K562 (cell line): Measurements from ENCODE around the gene LOXL3. TPM values are rescaled to one million over a fixed set of nuclear protein-coding genes. Genes with fewer than 3 reads are reported as not detected.

Source experiments
- ATF1 ChIP-seq, 2 experiments: fragments of 450-650 bp in 1 of 2; IDR thresholded peaks; 2 replicates each; pipeline ENCODE4 v1.6.1; 2016; ENCODE audit warnings: missing compliant biosample characterization in 1 of 2, missing genetic modification characterization in 1 of 2
- CTBP1 ChIP-seq: fragments of 450-650 bp; IDR thresholded peaks from 2 replicates; pipeline ENCODE4 v1.6.1; 2016; ENCODE audit warnings: borderline replicate concordance
- DMBX1 ChIP-seq: fragments of 250-450 bp; sonication (Bioruptor Pico); IDR thresholded peaks from 2 replicates; pipeline ENCODE4 v1.8.0; 2022; ENCODE audit warnings: inconsistent platforms, mild to moderate bottlenecking, moderate library complexity, borderline replicate concordance
- LARP7 ChIP-seq: fragments of 450-650 bp; IDR thresholded peaks from 2 replicates; pipeline ENCODE4 v1.6.1; 2016
- PCBP2 ChIP-seq: fragments of 200-400 bp; formaldehyde crosslinking; IDR thresholded peaks from 2 replicates; pipeline ENCODE4 v1.6.1; 2018; ENCODE audit warnings: low read length, low read depth, mild to moderate bottlenecking, moderate library complexity; ENCODE audit not compliant: poor library complexity, severe bottlenecking
- RBM15 ChIP-seq: fragments of 200-400 bp; formaldehyde crosslinking; IDR thresholded peaks from 2 replicates; pipeline ENCODE4 v1.6.1; 2018; ENCODE audit warnings: mild to moderate bottlenecking, low read length, moderate library complexity; ENCODE audit not compliant: insufficient read depth
- TCFL5 ChIP-seq: fragments of 250-450 bp; sonication (Bioruptor Pico); conservative IDR thresholded peaks from 2 replicates; pipeline ENCODE4 v1.6.1; 2021; ENCODE audit warnings: mild to moderate bottlenecking, moderate library complexity, matching md5 sums
- TFAM ChIP-seq: fragments of 250-450 bp; sonication (Bioruptor Pico); conservative IDR thresholded peaks from 2 replicates; pipeline ENCODE4 v1.5.0; 2021; ENCODE audit warnings: mild to moderate bottlenecking, moderate library complexity
- ZBTB17 ChIP-seq: fragments of 450-650 bp; formaldehyde crosslinking; IDR thresholded peaks from 2 replicates; pipeline ENCODE4 v1.4.0; 2020; ENCODE audit warnings: mild to moderate bottlenecking
- polyA plus RNA-seq, 8 experiments: library from polyadenylated mRNA; depleted of rRNA in 4 of 8; stranded (reverse) in 5 of 8; unstranded in 3 of 8; fragments of >200 nt; fragmentation: Nextera tagmentation in 2 of 8; fragmentation: Illumina TruSeq in 1 of 8; extraction: Ambion mirVana in 2 of 8; extraction: Trizol in 1 of 8; gene quantifications; 2 replicates each; pipeline versions ENCODE4 v1.2.1 to v1.2.3, GENCODE V29; 2011 to 2014; ENCODE audit warnings: inconsistent platforms in 1 of 8, missing spikeins in 1 of 8
- total RNA-seq, 7 experiments: library from RNA; depleted of rRNA in 6 of 7; stranded (reverse); fragments of >200 nt in 6 of 7; fragmentation: Illumina TruSeq in 2 of 7; extraction: Trizol in 2 of 7; gene quantifications; 2 replicates each; pipeline versions ENCODE4 v1.2.1 to v1.2.3, GENCODE V29; 2011 to 2021; ENCODE audit warnings: low replicate concordance in 1 of 7
- TF ChIP-seq, protein P1 (sequence below): fragments of 250-450 bp; sonication (Bioruptor Pico); IDR thresholded peaks from 2 replicates; pipeline ENCODE4 v1.5.0; 2020; ENCODE audit warnings: mild to moderate bottlenecking, borderline replicate concordance
- TF ChIP-seq, protein P2 (sequence below), 2 experiments: fragments of 450-650 bp; IDR thresholded peaks; 2 replicates each; pipeline ENCODE4 v1.6.1; 2016; ENCODE audit warnings: mild to moderate bottlenecking in 2 of 2, borderline replicate concordance in 1 of 2, low read depth in 1 of 2, moderate library complexity in 1 of 2
- TF ChIP-seq, protein P3 (sequence below): fragments of 250-450 bp; sonication (Bioruptor Pico); IDR thresholded peaks from 2 replicates; pipeline ENCODE4 v1.8.0; 2022; ENCODE audit warnings: moderate library complexity, mild to moderate bottlenecking, inconsistent platforms
- TF ChIP-seq, protein P4 (sequence below): fragments of 250-450 bp; sonication (Bioruptor Pico); IDR thresholded peaks from 2 replicates; pipeline ENCODE4 v1.4.0; 2020; ENCODE audit warnings: borderline replicate concordance

The LOXL3 gene
- total and polyA plus RNA-seq, 9 of the 15 experiments (the other 6 are each of a cell fraction or from before 2014, with no cell fraction given): 0.22 to 0.99 (median 0.31) TPM

DNA sequence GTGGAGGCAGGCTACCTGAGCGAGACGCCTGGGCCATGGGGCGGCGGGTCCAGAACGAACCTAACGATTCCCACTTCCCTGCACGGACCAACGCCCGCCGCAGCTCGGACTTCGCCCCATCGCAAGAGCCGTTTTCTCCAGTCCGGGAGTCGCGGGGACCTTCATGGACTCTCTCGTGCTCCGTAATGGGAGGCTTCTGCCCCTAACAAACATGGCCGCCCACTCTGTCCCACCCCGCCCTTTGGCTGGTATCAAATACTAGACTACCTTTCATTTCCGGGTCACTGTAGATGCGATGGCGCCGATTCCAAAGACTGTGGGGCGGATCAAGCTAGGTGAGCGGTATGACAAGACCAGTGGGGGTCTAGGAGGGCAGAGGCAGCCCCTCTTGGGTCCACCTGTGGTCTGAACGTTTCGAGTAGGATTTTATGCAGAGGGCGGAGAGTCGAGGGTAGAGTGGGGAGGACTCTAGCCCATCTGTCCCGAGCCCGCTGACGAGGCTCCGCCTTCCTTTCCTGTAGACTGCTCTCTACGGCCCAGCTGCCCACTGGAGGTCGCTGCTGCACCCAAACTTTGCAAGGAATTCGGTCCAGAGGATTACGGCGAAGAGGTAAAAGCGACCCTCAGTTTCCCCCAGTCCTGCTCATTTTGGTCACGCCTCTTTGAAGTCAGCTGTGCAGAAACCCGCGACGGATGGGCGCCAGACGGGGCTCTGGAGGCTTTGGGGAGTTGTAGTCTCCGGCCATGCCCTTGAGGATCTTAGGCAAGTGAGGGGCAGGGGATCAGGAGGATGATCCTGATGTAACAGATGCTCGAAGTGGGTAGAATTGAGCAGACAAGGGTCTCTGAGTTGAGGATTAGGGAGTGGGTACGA, 70.7 kb downstream of the LOXL3 start, which contains the start of the genes CCDC142 and TTC31 (continued):
- TF ChIP-seq, protein P1, sequence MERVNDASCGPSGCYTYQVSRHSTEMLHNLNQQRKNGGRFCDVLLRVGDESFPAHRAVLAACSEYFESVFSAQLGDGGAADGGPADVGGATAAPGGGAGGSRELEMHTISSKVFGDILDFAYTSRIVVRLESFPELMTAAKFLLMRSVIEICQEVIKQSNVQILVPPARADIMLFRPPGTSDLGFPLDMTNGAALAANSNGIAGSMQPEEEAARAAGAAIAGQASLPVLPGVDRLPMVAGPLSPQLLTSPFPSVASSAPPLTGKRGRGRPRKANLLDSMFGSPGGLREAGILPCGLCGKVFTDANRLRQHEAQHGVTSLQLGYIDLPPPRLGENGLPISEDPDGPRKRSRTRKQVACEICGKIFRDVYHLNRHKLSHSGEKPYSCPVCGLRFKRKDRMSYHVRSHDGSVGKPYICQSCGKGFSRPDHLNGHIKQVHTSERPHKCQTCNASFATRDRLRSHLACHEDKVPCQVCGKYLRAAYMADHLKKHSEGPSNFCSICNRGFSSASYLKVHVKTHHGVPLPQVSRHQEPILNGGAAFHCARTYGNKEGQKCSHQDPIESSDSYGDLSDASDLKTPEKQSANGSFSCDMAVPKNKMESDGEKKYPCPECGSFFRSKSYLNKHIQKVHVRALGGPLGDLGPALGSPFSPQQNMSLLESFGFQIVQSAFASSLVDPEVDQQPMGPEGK: no peak
- TF ChIP-seq ATF1 (CRISPR knock-in tag; IDR thresholded peaks at IDR 0.05) (no peak), ATF1 (tag; IDR thresholded peaks at IDR 0.05) (peak; percentile 82), TCFL5 (CRISPR knock-in tag) (no peak), DMBX1 (peak; percentile 26; the same call in 1 of the 2 replicates), RBM15 (no peak), PCBP2 (no peak), TFAM (no peak), CTBP1 (peak; percentile 81; the same call in 1 of the 2 replicates), LARP7 (no peak), ZBTB17 (no peak)
- TF ChIP-seq, protein P2, sequence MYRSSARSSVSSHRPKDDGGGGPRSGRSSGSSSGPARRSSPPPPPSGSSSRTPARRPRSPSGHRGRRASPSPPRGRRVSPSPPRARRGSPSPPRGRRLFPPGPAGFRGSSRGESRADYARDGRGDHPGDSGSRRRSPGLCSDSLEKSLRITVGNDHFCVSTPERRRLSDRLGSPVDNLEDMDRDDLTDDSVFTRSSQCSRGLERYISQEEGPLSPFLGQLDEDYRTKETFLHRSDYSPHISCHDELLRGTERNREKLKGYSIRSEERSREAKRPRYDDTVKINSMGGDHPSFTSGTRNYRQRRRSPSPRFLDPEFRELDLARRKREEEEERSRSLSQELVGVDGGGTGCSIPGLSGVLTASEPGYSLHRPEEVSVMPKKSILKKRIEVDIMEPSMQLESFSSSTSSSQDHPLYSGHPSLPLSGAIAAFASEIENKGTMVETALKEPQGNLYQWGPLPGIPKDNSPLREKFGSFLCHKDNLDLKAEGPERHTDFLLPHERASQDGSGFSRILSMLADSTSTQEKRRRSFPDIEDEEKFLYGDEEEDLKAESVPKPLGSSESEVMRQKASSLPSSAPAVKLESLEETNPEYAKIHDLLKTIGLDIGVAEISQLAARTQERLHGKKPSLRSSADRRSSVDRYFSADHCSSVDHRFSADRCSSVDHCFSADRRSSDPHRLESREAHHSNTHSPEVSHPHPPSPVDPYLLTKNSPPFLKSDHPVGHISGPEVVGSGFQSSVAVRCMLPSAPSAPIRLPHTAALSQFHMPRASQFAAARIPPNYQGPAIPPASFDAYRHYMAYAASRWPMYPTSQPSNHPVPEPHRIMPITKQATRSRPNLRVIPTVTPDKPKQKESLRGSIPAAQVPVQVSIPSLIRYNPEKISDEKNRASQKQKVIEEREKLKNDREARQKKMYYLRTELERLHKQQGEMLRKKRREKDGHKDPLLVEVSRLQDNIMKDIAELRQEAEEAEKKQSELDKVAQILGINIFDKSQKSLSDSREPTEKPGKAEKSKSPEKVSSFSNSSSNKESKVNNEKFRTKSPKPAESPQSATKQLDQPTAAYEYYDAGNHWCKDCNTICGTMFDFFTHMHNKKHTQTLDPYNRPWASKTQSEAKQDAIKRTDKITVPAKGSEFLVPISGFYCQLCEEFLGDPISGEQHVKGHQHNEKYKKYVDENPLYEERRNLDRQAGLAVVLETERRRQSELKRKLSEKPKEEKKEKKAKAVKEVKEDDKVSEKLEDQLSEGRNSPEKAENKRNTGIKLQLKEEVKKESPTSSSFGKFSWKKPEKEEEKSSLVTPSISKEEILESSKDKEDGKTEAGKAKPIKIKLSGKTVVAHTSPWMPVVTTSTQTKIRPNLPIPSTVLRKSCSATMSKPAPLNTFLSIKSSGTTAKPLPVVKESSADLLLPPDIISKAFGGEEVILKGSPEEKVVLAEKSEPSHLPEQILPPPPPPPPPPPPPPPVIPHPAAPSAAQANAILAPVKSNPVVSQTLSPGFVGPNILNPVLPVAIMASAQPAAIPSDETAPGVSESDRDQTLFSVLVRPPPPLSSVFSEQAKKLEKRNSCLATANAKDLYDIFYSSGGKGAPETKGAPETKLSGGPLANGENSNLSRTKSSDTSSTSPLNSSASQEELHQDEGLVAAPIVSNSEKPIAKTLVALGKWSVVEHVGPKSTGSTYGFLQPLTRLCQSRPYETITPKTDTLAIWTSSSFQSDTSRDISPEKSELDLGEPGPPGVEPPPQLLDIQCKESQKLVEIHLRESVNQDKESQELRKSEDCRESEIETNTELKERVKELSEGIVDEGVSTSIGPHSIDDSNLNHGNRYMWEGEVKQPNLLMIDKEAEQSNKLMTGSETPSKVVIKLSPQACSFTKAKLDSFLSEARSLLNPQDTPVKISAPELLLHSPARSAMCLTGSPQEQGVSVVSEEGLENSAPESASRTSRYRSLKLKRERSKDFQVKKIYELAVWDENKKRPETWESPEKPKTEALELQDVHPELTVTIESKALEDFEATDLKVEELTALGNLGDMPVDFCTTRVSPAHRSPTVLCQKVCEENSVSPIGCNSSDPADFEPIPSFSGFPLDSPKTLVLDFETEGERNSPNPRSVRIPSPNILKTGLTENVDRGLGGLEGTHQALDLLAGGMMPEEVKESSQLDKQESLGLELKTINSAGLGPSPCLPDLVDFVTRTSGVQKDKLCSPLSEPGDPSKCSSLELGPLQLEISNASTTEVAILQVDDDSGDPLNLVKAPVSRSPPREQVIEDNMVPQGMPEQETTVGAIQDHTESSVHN (IDR thresholded peaks at IDR 0.05; ENCODE audit: borderline replicate concordance in 1 of 2, low read depth in 1 of 2): no peak
- TF ChIP-seq, protein P3, sequence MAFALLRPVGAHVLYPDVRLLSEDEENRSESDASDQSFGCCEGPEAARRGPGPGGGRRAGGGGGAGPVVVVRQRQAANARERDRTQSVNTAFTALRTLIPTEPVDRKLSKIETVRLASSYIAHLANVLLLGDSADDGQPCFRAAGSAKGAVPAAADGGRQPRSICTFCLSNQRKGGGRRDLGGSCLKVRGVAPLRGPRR (CRISPR knock-in tag): no peak
- TF ChIP-seq, protein P4, sequence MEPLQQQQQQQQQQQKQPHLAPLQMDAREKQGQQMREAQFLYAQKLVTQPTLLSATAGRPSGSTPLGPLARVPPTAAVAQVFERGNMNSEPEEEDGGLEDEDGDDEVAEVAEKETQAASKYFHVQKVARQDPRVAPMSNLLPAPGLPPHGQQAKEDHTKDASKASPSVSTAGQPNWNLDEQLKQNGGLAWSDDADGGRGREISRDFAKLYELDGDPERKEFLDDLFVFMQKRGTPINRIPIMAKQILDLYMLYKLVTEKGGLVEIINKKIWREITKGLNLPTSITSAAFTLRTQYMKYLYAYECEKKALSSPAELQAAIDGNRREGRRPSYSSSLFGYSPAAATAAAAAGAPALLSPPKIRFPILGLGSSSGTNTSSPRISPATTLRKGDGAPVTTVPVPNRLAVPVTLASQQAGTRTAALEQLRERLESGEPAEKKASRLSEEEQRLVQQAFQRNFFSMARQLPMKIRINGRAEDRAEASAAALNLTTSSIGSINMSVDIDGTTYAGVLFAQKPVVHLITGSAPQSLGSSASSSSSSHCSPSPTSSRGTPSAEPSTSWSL (CRISPR knock-in tag): no peak
